Mucosa of stomach (tissue), 1 donor: Measurements from ENCODE around the gene TOP2A.
"Not testable (repeated sequence)": the region's sequence is repeated elsewhere in the genome, so short reads cannot be mapped to it uniquely, and the experiment has no call there.

Experiments used
- H3K27me3 ChIP-seq: one replicate; pipeline ENCODE4 v1.7.0; 2013; ENCODE audit warnings: mild to moderate bottlenecking, low read length; ENCODE audit not compliant: control insufficient read depth, insufficient read depth
- H3K36me3 ChIP-seq: one replicate; pipeline ENCODE4 v1.7.0; 2013; ENCODE audit warnings: low read length; ENCODE audit not compliant: control insufficient read depth, insufficient read depth
- H3K4me1 ChIP-seq: one replicate; pipeline ENCODE4 v1.7.0; 2013; ENCODE audit warnings: mild to moderate bottlenecking, low read length; ENCODE audit not compliant: control insufficient read depth, insufficient read depth
- H3K4me3 ChIP-seq: one replicate; pipeline ENCODE4 v1.7.0; 2013; ENCODE audit warnings: low read length
- H3K9ac ChIP-seq: one replicate; pipeline ENCODE4 v1.7.0; 2013; ENCODE audit warnings: mild to moderate bottlenecking, low read length, moderate library complexity
- H3K9me3 ChIP-seq: one replicate; pipeline ENCODE4 v1.7.0; 2013; ENCODE audit warnings: mild to moderate bottlenecking, low read length, moderate library complexity; ENCODE audit not compliant: control insufficient read depth
- donor health status: Pancreatic carcinoma.

Gene TOP2A

GRCh38 chr17:40416671-40417070, 1.0 kb downstream of the TOP2A start:
- H3K4me1 ChIP-seq: peaks cover 8% of the 10 kb centered on the region
- no peaks in the 10 kb centered on the region for H3K36me3 ChIP-seq
- H3K9ac ChIP-seq: peak overlapping the region; percentile 68
- H3K4me3 ChIP-seq: no peak overlapping the region
- no peaks in the 10 kb centered on the region for H3K27me3 ChIP-seq
- no peaks in the 10 kb centered on the region for H3K9me3 ChIP-seq

GRCh38 chr17:40415390-40415789, 2.3 kb downstream of the TOP2A start:
- H3K4me3 ChIP-seq: no peak overlapping the region
- H3K27me3 ChIP-seq: no peaks in the 10 kb centered on the region
- H3K4me1 ChIP-seq: peaks cover 8% of the 10 kb centered on the region
- H3K9me3 ChIP-seq: no peaks in the 10 kb centered on the region
- H3K36me3 ChIP-seq: no peaks in the 10 kb centered on the region
- H3K9ac ChIP-seq: no peak overlapping the region

- not testable (repeated sequence) for H3K36me3 ChIP-seq, H3K27me3 ChIP-seq, H3K4me1 ChIP-seq, H3K4me3 ChIP-seq, H3K9ac ChIP-seq, H3K9me3 ChIP-seq
Observed at GRCh38 chr17:40414312-40414711, 3.4 kb downstream of the TOP2A start.

GRCh38 chr17:40412880-40413279, 4.8 kb downstream of the TOP2A start:
- Histone ChIP-seq H3K4me3 (no peak overlapping the region), H3K9me3 (no peaks in the 10 kb centered on the region), H3K36me3 (no peaks in the 10 kb centered on the region), H3K27me3 (no peaks in the 10 kb centered on the region), H3K4me1 (peaks cover 5% of the 10 kb centered on the region), H3K9ac (no peak overlapping the region)

GRCh38 chr17:40411821-40412220, 5.9 kb downstream of the TOP2A start:
- no peaks in the 10 kb centered on the region for H3K9me3 ChIP-seq

GRCh38 chr17:40410082-40410481, 7.6 kb downstream of the TOP2A start:
- Histone ChIP-seq H3K27me3 (no peaks in the 10 kb centered on the region), H3K4me3 (no peak overlapping the region), H3K36me3 (no peaks in the 10 kb centered on the region), H3K9me3 (no peaks in the 10 kb centered on the region), H3K4me1 (no peaks in the 10 kb centered on the region), H3K9ac (no peak overlapping the region)

More at GRCh38 chr17:40411821-40412220, 5.9 kb downstream of the TOP2A start:
- H3K9ac ChIP-seq: no peak overlapping the region
- H3K4me3 ChIP-seq: no peak overlapping the region
- H3K36me3 ChIP-seq: no peaks in the 10 kb centered on the region
- H3K27me3 ChIP-seq: no peaks in the 10 kb centered on the region
- no peaks in the 10 kb centered on the region for H3K4me1 ChIP-seq

GRCh38 chr17:40409540-40409939, 8.2 kb downstream of the TOP2A start:
- H3K27me3 ChIP-seq, H3K4me3 ChIP-seq, H3K9ac ChIP-seq, H3K4me1 ChIP-seq, H3K9me3 ChIP-seq, H3K36me3 ChIP-seq: not testable (repeated sequence)

GRCh38 chr17:40407460-40407859, 10.2 kb downstream of the TOP2A start:
- Histone ChIP-seq H3K4me1 (no peaks in the 10 kb centered on the region), H3K36me3 (no peaks in the 10 kb centered on the region), H3K27me3 (no peaks in the 10 kb centered on the region), H3K9ac (no peak overlapping the region), H3K4me3 (no peak overlapping the region), H3K9me3 (no peaks in the 10 kb centered on the region)

- H3K9ac ChIP-seq: no peak overlapping the region
- no peaks in the 10 kb centered on the region for H3K9me3 ChIP-seq
- no peaks in the 10 kb centered on the region for H3K27me3 ChIP-seq
- no peak overlapping the region for H3K4me3 ChIP-seq
- no peaks in the 10 kb centered on the region for H3K4me1 ChIP-seq
- no peaks in the 10 kb centered on the region for H3K36me3 ChIP-seq
Observed at GRCh38 chr17:40404003-40404402, 13.7 kb downstream of the TOP2A start.

- no peak overlapping the region for H3K9ac ChIP-seq
- no peak overlapping the region for H3K4me3 ChIP-seq
- no peaks in the 10 kb centered on the region for H3K36me3 ChIP-seq
- no peaks in the 10 kb centered on the region for H3K9me3 ChIP-seq
- H3K4me1 ChIP-seq: no peaks in the 10 kb centered on the region
- no peaks in the 10 kb centered on the region for H3K27me3 ChIP-seq
Observed at GRCh38 chr17:40402668-40403067, 15.0 kb downstream of the TOP2A start.

- Histone ChIP-seq H3K9ac (no peak overlapping the region), H3K36me3 (no peaks in the 10 kb centered on the region), H3K9me3 (no peaks in the 10 kb centered on the region), H3K4me3 (no peak overlapping the region), H3K27me3 (no peaks in the 10 kb centered on the region), H3K4me1 (no peaks in the 10 kb centered on the region)
Observed at GRCh38 chr17:40399185-40399584, 18.5 kb downstream of the TOP2A start.

- not testable (repeated sequence) for H3K9me3 ChIP-seq, H3K4me1 ChIP-seq, H3K27me3 ChIP-seq, H3K36me3 ChIP-seq, H3K4me3 ChIP-seq, H3K9ac ChIP-seq
Observed at GRCh38 chr17:40386555-40386954, 31.1 kb downstream of the TOP2A start.

GRCh38 chr17:40382251-40382650, 35.4 kb downstream of the TOP2A start:
- H3K4me1 ChIP-seq: no peaks in the 10 kb centered on the region
- H3K4me3 ChIP-seq: no peak overlapping the region
- H3K9me3 ChIP-seq: no peaks in the 10 kb centered on the region
- no peaks in the 10 kb centered on the region for H3K27me3 ChIP-seq
- no peaks in the 10 kb centered on the region for H3K36me3 ChIP-seq
- H3K9ac ChIP-seq: no peak overlapping the region
